Loucy (cell line): ENCODE measurements around the gene FAM53A.

ENCODE experiments used
- H2AFZ ChIP-seq: fragments of 200-600 bp; sonication (generic); 2 replicates; pipeline ENCODE4 v1.6.0; 2016; ENCODE audit warnings: antibody characterized with exemption, mild to moderate bottlenecking, low read length, moderate library complexity
- H3F3A ChIP-seq: fragments of 200-600 bp; 2 replicates; pipeline ENCODE4 v1.6.0; 2016; ENCODE audit warnings: antibody characterized with exemption, low read depth, mild to moderate bottlenecking
- H3K27me3 ChIP-seq: fragments of 200-600 bp; sonication (generic); 2 replicates; pipeline ENCODE4 v1.6.1; 2014; ENCODE audit warnings: low read length, mild to moderate bottlenecking; ENCODE audit not compliant: insufficient read depth, poor library complexity, severe bottlenecking
- H3K36me3 ChIP-seq: fragments of 200-600 bp; sonication (generic); 2 replicates; pipeline ENCODE4 v1.6.1; 2016; ENCODE audit warnings: low read length; ENCODE audit not compliant: insufficient read depth
- H3K4me1 ChIP-seq: fragments of 200-600 bp; sonication (generic); 2 replicates; pipeline ENCODE4 v1.5.1; 2014; ENCODE audit warnings: low read length, mild to moderate bottlenecking; ENCODE audit not compliant: insufficient read depth, poor library complexity, severe bottlenecking
- H3K4me2 ChIP-seq: fragments of 200-600 bp; sonication (generic); 2 replicates; pipeline ENCODE4 v1.6.0; 2014; ENCODE audit warnings: antibody characterized with exemption, low read length, low read depth, mild to moderate bottlenecking; ENCODE audit not compliant: poor library complexity, severe bottlenecking
- H3K4me3 ChIP-seq: fragments of 200-600 bp; sonication (generic); 2 replicates; pipeline ENCODE4 v1.5.1; 2014; ENCODE audit warnings: low read length, mild to moderate bottlenecking, mixed read lengths; ENCODE audit not compliant: poor library complexity, severe bottlenecking
- H3K79me2 ChIP-seq: fragments of 200-600 bp; sonication (generic); 2 replicates; pipeline ENCODE4 v1.6.1; 2014; ENCODE audit warnings: low read length; ENCODE audit not compliant: insufficient read depth
- H3K9ac ChIP-seq: fragments of 200-600 bp; sonication (generic); 2 replicates; pipeline ENCODE4 v1.6.0; 2014; ENCODE audit warnings: mild to moderate bottlenecking, low read depth, low read length, moderate library complexity; ENCODE audit not compliant: poor library complexity, severe bottlenecking
- H3K9me2 ChIP-seq: fragments of 200-600 bp; sonication (generic); replicated peaks from 2 replicates; pipeline ENCODE4 v1.6.1; 2016; ENCODE audit warnings: low read depth, low read length, mixed read lengths
- H3K9me3 ChIP-seq: fragments of 200-600 bp; sonication (generic); 2 replicates; pipeline ENCODE4 v1.6.1; 2014; ENCODE audit warnings: mild to moderate bottlenecking, antibody characterized with exemption, low read length, low read depth; ENCODE audit not compliant: insufficient read depth
- H4K20me1 ChIP-seq: fragments of 200-600 bp; sonication (generic); 2 replicates; pipeline ENCODE4 v1.6.0; 2014; ENCODE audit warnings: antibody characterized with exemption, low read length, mild to moderate bottlenecking; ENCODE audit not compliant: insufficient read depth, poor library complexity, severe bottlenecking
- CTCF ChIP-seq: fragments of 200-600 bp; sonication (generic); conservative IDR thresholded peaks from 2 replicates; pipeline ENCODE4 v1.5.1; 2014; ENCODE audit warnings: mild to moderate bottlenecking, antibody characterized with exemption, low read length
- EZH2phosphoT487 ChIP-seq: fragments of 200-600 bp; IDR thresholded peaks from 2 replicates; pipeline ENCODE4 v1.6.1; 2018; ENCODE audit warnings: antibody characterized with exemption, mild to moderate bottlenecking, moderate library complexity, borderline replicate concordance

Gene FAM53A

GRCh38 chr4:1693131-1693896, 9.2 kb upstream of the FAM53A start:
- Histone ChIP-seq H3K9me3 (no peaks in the 10 kb centered on the region), H3K79me2 (no peaks in the 10 kb centered on the region), H3F3A (no peaks in the 10 kb centered on the region), H3K9ac (no peak overlapping the region), H3K36me3 (peaks cover 71% of the 10 kb centered on the region), H3K4me2 (no peak overlapping the region), H4K20me1 (peaks cover 8% of the 10 kb centered on the region), H2AFZ (no peak overlapping the region), H3K4me1 (no peaks in the 10 kb centered on the region), H3K27me3 (no peaks in the 10 kb centered on the region), H3K4me3 (no peak overlapping the region), H3K9me2 (no peaks in the 10 kb centered on the region)
- TF ChIP-seq EZH2phosphoT487 (no peak), CTCF (peak; percentile 98)

GRCh38 chr4:1691737-1692373, 7.7 kb upstream of the FAM53A start:
- no peaks in the 10 kb centered on the region for H3K9me2 ChIP-seq
- no peak for TF ChIP-seq CTCF
- TF ChIP-seq EZH2phosphoT487, result no peak
- peaks cover 62% of the 10 kb centered on the region for H3K36me3 ChIP-seq
- H3K9ac ChIP-seq, result no peak overlapping the region
- no peaks in the 10 kb centered on the region for H3K9me3 ChIP-seq
- H3F3A ChIP-seq, result no peaks in the 10 kb centered on the region
- no peak overlapping the region for H3K4me2 ChIP-seq
- peaks cover 8% of the 10 kb centered on the region for H4K20me1 ChIP-seq
- H3K79me2 ChIP-seq, result no peaks in the 10 kb centered on the region
- no peaks in the 10 kb centered on the region for H3K4me1 ChIP-seq
- no peak overlapping the region for H2AFZ ChIP-seq
- no peaks in the 10 kb centered on the region for H3K27me3 ChIP-seq
- no peak overlapping the region for H3K4me3 ChIP-seq

- Histone ChIP-seq H3K79me2 (no peaks in the 10 kb centered on the region), H3F3A (no peaks in the 10 kb centered on the region), H4K20me1 (peaks cover 8% of the 10 kb centered on the region), H3K9me2 (no peaks in the 10 kb centered on the region), H3K36me3 (peaks cover 51% of the 10 kb centered on the region), H2AFZ (no peak overlapping the region), H3K4me3 (no peak overlapping the region), H3K27me3 (no peaks in the 10 kb centered on the region), H3K9ac (no peak overlapping the region), H3K4me1 (no peaks in the 10 kb centered on the region), H3K9me3 (no peaks in the 10 kb centered on the region), H3K4me2 (no peak overlapping the region)
- TF ChIP-seq CTCF (no peak), EZH2phosphoT487 (no peak)
Observed at GRCh38 chr4:1690698-1691097, 6.6 kb upstream of the FAM53A start.
